GM19238 (cell line): ENCODE results near the gene CDK5.
A peak's percentile ranks its signal among the peaks of the same experiment; 100 is the strongest.

Experiments
- DNase-seq: peaks from one replicate; pipeline ENCODE4 v3.0.0; 2011; ENCODE audit warnings: low spot score; ENCODE audit not compliant: insufficient read length

CDK5 gene

GRCh38 chr7:151074817-151075661 is 17.3 kb upstream of the CDK5 start:
- DNase-seq: no peak

- no peak for DNase-seq
These were observed 16.3 kb upstream of the CDK5 start for GRCh38 chr7:151073990-151074389.

- DNase-seq: no peak
These were observed 13.6 kb upstream of the CDK5 start for GRCh38 chr7:151071032-151071866.

GRCh38 chr7:151070574-151070960 is 12.9 kb upstream of the CDK5 start:
- no peak for DNase-seq

GRCh38 chr7:151069841-151070573 is 12.3 kb upstream of the CDK5 start:
- no peak for DNase-seq

- no peak for DNase-seq
These were observed 10.5 kb upstream of the CDK5 start for GRCh38 chr7:151068069-151068773.

GRCh38 chr7:151066273-151066974 is 8.7 kb upstream of the CDK5 start:
- no peak for DNase-seq

- no peak for DNase-seq
These were observed 7.8 kb upstream of the CDK5 start for GRCh38 chr7:151065516-151065915.

GRCh38 chr7:151064993-151065392 is 7.3 kb upstream of the CDK5 start:
- DNase-seq: no peak

GRCh38 chr7:151064454-151064853 is 6.8 kb upstream of the CDK5 start:
- DNase-seq: no peak

GRCh38 chr7:151063212-151063561 is 5.5 kb upstream of the CDK5 start:
- DNase-seq: no peak

- DNase-seq: no peak
These were observed 4.9 kb upstream of the CDK5 start for GRCh38 chr7:151062399-151063211.

GRCh38 chr7:151062111-151062398 is 4.4 kb upstream of the CDK5 start:
- DNase-seq: no peak

GRCh38 chr7:151061213-151062110 is 3.8 kb upstream of the CDK5 start:
- no peak for DNase-seq

GRCh38 chr7:151060416-151061212 is 2.9 kb upstream of the CDK5 start:
- DNase-seq: no peak

- DNase-seq: no peak
These were observed 2.4 kb upstream of the CDK5 start for GRCh38 chr7:151060113-151060415.

GRCh38 chr7:151059367-151060112 is 1.8 kb upstream of the CDK5 start, which contains the start of gene SLC4A2:
Gene SLC4A2, plus strand, starts transcription at chr7:151059589. Its CDS starts 2,399 bp downstream, at chr7:151061988.
- peak; percentile 96 for DNase-seq
